Lower leg skin (tissue), 4 donors: Measurements from ENCODE around the gene C16orf86. TPM values are rescaled to one million over a fixed set of nuclear protein-coding genes. Genes with fewer than 3 reads are reported as not detected.

Experiments used
- DNase-seq, 2 donors: peaks; one replicate each; pipeline ENCODE4 v3.0.0-alpha.2; 2019; ENCODE audit warnings: low spot score in 2 of 2
- H3K4me3 ChIP-seq: fragments of 200-600 bp; sonication (generic); 2 replicates; pipeline ENCODE4 v1.5.1; 2017; ENCODE audit warnings: mild to moderate bottlenecking, low read depth; ENCODE audit not compliant: poor library complexity, severe bottlenecking
- CTCF ChIP-seq, 3 donors: fragments of 450-650 bp; IDR thresholded peaks; one replicate each; pipeline ENCODE4 v1.5.1; 2016; ENCODE audit warnings: antibody characterized with exemption in 3 of 3, mild to moderate bottlenecking in 3 of 3, moderate library complexity in 2 of 3
- POLR2A ChIP-seq, 2 donors: fragments of 450-650 bp; IDR thresholded peaks; one replicate each; pipeline ENCODE4 v1.6.1; 2016 to 2017; ENCODE audit warnings: antibody characterized with exemption in 2 of 2, mild to moderate bottlenecking in 1 of 2, moderate library complexity in 1 of 2
- WGBS, 2 donors: methylation state at CpG; one replicate each; pipeline ENCODE4 v1.1.5; 2018; 5-methylcytosine and 5-hydroxymethylcytosine counted together
- intact Hi-C: fragments of 100-400 bp; cut with DNase I; formaldehyde crosslinking; loops from one replicate; pipeline ENCODE4 v1.15.0; 2023; ENCODE audit warnings: low total_unique reads
- total RNA-seq, 4 donors: library from RNA; depleted of rRNA; stranded (reverse); fragments of >200 nt; gene quantifications; one replicate each; pipeline ENCODE4 v1.1.0, GENCODE V29; 2016

The C16orf86 gene
- total RNA-seq, 4 donors from 2014 or later, result 2.2 to 10.4 (median 7.2) TPM

- 82 to 84% methylated on average over 7 to 9 of the region's 9 CpGs for WGBS, 2 donors
- TF ChIP-seq CTCF (IDR thresholded peaks at IDR 0.05), result no peak
- no peak for TF ChIP-seq POLR2A (IDR thresholded peaks at IDR 0.05)
- no peak overlapping the region for H3K4me3 ChIP-seq
- DNase-seq, result no peak
- intact Hi-C loops, result no loop called here
Observed at GRCh38 chr16:67656344-67657016, 10.1 kb upstream of the C16orf86 start.

GRCh38 chr16:67657017-67657608, 9.5 kb upstream of the C16orf86 start:
- intact Hi-C loops, result no loop called here
- DNase-seq, result no peak
- WGBS, 2 donors, result 90 to 95% methylated on average over 16 of the region's 16 CpGs
- TF ChIP-seq POLR2A (IDR thresholded peaks at IDR 0.05), result no peak
- TF ChIP-seq CTCF (IDR thresholded peaks at IDR 0.05), result no peak
- no peak overlapping the region for H3K4me3 ChIP-seq

GRCh38 chr16:67657751-67658518, 8.7 kb upstream of the C16orf86 start:
- intact Hi-C loops, result no loop called here
- 92 to 93% methylated on average over 18 of the region's 18 CpGs for WGBS, 2 donors
- H3K4me3 ChIP-seq, result no peak overlapping the region
- TF ChIP-seq POLR2A (IDR thresholded peaks at IDR 0.05) (no peak), CTCF (IDR thresholded peaks at IDR 0.05) (no peak)
- no peak for DNase-seq

GRCh38 chr16:67658849-67659674, 7.6 kb upstream of the C16orf86 start:
- no peak for TF ChIP-seq POLR2A (IDR thresholded peaks at IDR 0.05)
- no peak for TF ChIP-seq CTCF (IDR thresholded peaks at IDR 0.05)
- DNase-seq, result no peak
- intact Hi-C loops, result no loop called here
- 33 to 36% methylated on average over 21 of the region's 21 CpGs for whole genome bisulfite sequencing, 2 donors
- H3K4me3 ChIP-seq, result peak overlapping the region; percentile 60

- intact Hi-C loops, result no loop called here
- 1% methylated on average over 43 to 62 of the region's 83 CpGs for WGBS, 2 donors
- no peak for TF ChIP-seq POLR2A (IDR thresholded peaks at IDR 0.05)
- H3K4me3 ChIP-seq, result peak within 1 kb of the TSS; percentile 60
- peak; percentile 83 to 98 for DNase-seq
Observed at GRCh38 chr16:67659675-67660563, 6.7 kb upstream of the C16orf86 start, which contains the start of gene ACD. Gene ACD, minus strand, starts transcription at chr16:67660260. Its CDS starts 40 bp downstream, at chr16:67660220.
